MCF 10A (cell line): ENCODE results near the gene MYRF. TPM values are rescaled to one million over a fixed set of nuclear protein-coding genes. Genes with fewer than 3 reads are reported as not detected.

Experiments used
- BruUV-seq: library from RNA; stranded (reverse); fragments of 400-500 nt; replicated peaks from 2 replicates; lab custom pipeline; 2021; lab: Mats Ljungman, UMichigan
- CTCF ChIA-PET: fragments of 300-600 bp; sonication (Branson Sonifier 250); formaldehyde crosslinking; extraction: SDS; loops from one replicate; lab custom pipeline; 2021; ENCODE audit warnings: antibody characterized with exemption, inconsistent platforms; lab: Yijun Ruan, JAX
- POLR2A ChIA-PET: fragments of 300-600, 350-650 bp; sonication (Branson Sonifier 250); formaldehyde crosslinking; extraction: SDS; loops from one replicate; lab custom pipeline; 2020; ENCODE audit warnings: antibody characterized with exemption, inconsistent platforms; lab: Yijun Ruan, JAX
- DNase-seq: peaks from one replicate; pipeline ENCODE4 v3.0.0-alpha.2; 2018; ENCODE audit not compliant: unreplicated experiment
- H3K27ac Mint-ChIP-seq: one replicate; pipeline ENCODE4 v1.8.0; 2022; ENCODE audit warnings: mild to moderate bottlenecking, low read depth, mixed read lengths; ENCODE audit not compliant: unreplicated experiment
- H3K27me3 Mint-ChIP-seq: one replicate; pipeline ENCODE4 v1.8.0; 2022; ENCODE audit warnings: mixed read lengths; ENCODE audit not compliant: insufficient read depth, unreplicated experiment
- H3K36me3 Mint-ChIP-seq: one replicate; pipeline ENCODE4 v1.8.0; 2022; ENCODE audit warnings: mild to moderate bottlenecking, moderate library complexity, mixed read lengths; ENCODE audit not compliant: insufficient read depth, unreplicated experiment
- H3K4me1 Mint-ChIP-seq: one replicate; pipeline ENCODE4 v1.8.0; 2022; ENCODE audit warnings: mixed read lengths; ENCODE audit not compliant: insufficient read depth, unreplicated experiment
- H3K4me3 Mint-ChIP-seq: one replicate; pipeline ENCODE4 v1.8.0; 2022; ENCODE audit warnings: mild to moderate bottlenecking, moderate library complexity, mixed read lengths; ENCODE audit not compliant: unreplicated experiment
- H3K9me3 Mint-ChIP-seq: one replicate; pipeline ENCODE4 v1.8.0; 2022; ENCODE audit warnings: mixed read lengths; ENCODE audit not compliant: unreplicated experiment
- intact Hi-C: fragments of 100-400 bp; cut with micrococcal nuclease; formaldehyde crosslinking; loops from 2 replicates; pipeline ENCODE4 v1.14.1; 2022
- total RNA-seq: library from RNA; stranded (reverse); gene quantifications from 2 replicates; pipeline ENCODE4 v1.2.3, GENCODE V29; 2022
- TF ChIP-seq, protein P1 (sequence below): fragments of 200-600 bp; IDR thresholded peaks from one replicate; pipeline ENCODE4 v1.8.0; 2022; ENCODE audit warnings: antibody characterized with exemption, mild to moderate bottlenecking; ENCODE audit not compliant: unreplicated experiment

Gene MYRF
- total RNA-seq, 1 experiment from 2014 or later, result 0.16 TPM

DNA sequence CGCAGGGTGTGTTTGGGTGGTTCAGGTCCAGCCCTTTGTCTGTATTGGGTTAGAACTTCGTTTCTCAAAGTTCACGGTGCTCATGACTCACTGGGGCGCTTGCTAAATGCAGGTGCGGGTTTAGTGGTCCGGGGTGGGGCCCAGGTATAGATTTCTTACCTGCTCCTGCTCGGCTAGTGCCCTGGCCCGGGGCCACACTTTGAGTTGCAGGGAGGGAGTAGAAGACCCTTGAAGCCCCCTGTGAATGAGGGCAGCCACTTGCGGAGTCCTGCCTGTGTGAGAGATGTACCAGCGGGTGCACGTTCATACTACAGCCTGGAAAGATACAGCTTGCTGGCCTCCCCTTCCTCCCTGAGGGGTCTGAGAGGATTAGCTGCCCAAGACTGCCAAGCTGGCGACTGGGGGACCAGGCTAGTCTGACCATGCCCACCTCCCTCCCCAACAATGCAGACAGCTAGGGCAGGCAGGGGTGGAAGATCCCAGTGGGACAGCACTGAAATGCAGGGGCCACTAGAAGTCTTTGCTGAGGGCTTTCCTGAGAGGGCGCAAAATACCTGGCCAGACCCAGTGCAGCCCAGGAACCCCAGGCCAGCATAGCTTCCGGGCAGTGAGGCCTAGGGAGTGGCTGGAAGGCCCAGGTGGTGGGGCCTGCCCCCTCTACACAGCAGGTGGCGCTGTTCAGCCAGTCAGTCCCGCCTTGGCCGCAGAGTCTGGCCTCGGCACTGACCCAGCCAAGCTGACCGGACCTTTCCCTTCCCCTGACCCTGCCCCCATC, 5.1 kb upstream of the MYRF start:
- intact Hi-C loops, result loop anchor here (1.0 kb wide), 2 partner anchors 29 to 361 kb away; no protein-coding TSS in a partner anchor
- CTCF ChIA-PET, result interaction anchor here (0.6 to 1.9 kb wide), 30 partner anchors 9 to 742 kb away, joined by 3 to 11 read pairs (median 4); no protein-coding TSS in a partner anchor
- Mint-ChIP-seq H3K27me3 (no peaks in the 10 kb centered on the region), H3K4me1 (no peaks in the 10 kb centered on the region), H3K27ac (no peak overlapping the region), H3K4me3 (no peak overlapping the region), H3K36me3 (no peaks in the 10 kb centered on the region), H3K9me3 (no peaks in the 10 kb centered on the region)
- DNase-seq, result peak; percentile 69
- no TSS peak for BruUV-seq
- POLR2A ChIA-PET, result no interaction called here
- TF ChIP-seq, protein P1, sequence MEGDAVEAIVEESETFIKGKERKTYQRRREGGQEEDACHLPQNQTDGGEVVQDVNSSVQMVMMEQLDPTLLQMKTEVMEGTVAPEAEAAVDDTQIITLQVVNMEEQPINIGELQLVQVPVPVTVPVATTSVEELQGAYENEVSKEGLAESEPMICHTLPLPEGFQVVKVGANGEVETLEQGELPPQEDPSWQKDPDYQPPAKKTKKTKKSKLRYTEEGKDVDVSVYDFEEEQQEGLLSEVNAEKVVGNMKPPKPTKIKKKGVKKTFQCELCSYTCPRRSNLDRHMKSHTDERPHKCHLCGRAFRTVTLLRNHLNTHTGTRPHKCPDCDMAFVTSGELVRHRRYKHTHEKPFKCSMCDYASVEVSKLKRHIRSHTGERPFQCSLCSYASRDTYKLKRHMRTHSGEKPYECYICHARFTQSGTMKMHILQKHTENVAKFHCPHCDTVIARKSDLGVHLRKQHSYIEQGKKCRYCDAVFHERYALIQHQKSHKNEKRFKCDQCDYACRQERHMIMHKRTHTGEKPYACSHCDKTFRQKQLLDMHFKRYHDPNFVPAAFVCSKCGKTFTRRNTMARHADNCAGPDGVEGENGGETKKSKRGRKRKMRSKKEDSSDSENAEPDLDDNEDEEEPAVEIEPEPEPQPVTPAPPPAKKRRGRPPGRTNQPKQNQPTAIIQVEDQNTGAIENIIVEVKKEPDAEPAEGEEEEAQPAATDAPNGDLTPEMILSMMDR, result peak; percentile 84

DNA sequence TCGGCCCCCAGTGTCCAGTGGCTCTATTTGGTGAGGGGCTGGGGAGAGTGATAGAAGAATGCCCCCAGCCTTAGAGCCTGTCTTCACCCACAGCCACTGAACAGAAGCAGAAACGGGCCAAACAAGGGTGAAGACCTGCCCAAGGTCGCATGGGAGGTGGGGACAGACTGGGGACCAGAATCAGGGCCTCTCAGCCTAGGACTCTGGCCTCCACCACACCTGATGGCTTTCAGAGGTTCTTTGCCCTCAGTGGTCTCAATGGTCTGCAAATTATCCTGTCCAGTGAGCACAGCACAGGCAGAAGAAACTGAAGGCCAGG, 4.5 kb upstream of the MYRF start:
- no peaks in the 10 kb centered on the region for H3K36me3 Mint-ChIP-seq
- CTCF ChIA-PET, result interaction anchor here (0.6 to 1.9 kb wide), 22 partner anchors 8 to 365 kb away, joined by 3 to 11 read pairs (median 4); no protein-coding TSS in a partner anchor
- peaks cover 2% of the 10 kb centered on the region for H3K4me1 Mint-ChIP-seq
- no peak overlapping the region for H3K4me3 Mint-ChIP-seq
- TF ChIP-seq, protein P1, result no peak
- BruUV-seq, result no TSS peak
- peaks cover 5% of the 10 kb centered on the region for H3K27me3 Mint-ChIP-seq
- no peaks in the 10 kb centered on the region for H3K9me3 Mint-ChIP-seq
- no peak for DNase-seq
- H3K27ac Mint-ChIP-seq, result no peak overlapping the region
- POLR2A ChIA-PET, result no interaction called here
- intact Hi-C loops, result loop anchor here (1.0 kb wide), 2 partner anchors 28 to 360 kb away; no protein-coding TSS in a partner anchor

DNA sequence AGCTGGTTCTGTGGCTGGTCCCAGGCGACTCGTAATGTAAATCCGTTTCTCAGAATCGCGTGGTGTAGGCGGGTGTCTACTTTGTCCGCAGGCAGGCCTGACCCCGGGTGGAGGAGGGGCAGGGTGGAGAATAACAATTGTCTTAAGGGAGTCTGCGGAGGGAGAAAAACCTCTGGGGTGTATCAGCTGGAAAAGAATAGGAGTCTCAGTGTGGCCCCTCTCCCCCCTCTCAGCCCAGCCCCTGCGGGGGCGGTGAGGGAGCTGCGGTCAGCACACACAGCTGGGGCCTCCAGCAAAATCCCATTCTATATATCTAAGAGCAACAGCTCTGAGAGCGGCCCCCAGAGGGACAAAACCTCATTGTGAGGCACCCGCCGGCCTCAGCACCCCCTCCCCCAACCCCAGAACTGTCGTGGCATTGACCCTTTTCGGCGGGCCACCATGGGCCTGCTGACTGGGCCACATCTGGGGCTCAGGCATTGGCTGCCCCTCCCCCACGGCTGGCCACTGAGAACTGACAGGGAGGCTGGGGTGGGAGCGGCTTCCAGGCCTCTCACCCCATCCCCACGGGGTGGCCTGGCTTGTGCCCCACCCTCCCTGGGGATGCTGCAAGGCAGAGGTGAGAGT, 2.7 kb upstream of the MYRF start:
- TF ChIP-seq, protein P1, result no peak
- H3K4me1 Mint-ChIP-seq, result peaks cover 5% of the 10 kb centered on the region
- ChIA-PET POLR2A (interaction anchor here (0.7 kb wide), 1 partner anchor 462 kb away, joined by 3 read pairs; no protein-coding TSS in a partner anchor), CTCF (interaction anchor here (0.5 to 2.4 kb wide), 11 partner anchors 13 to 361 kb away, joined by 3 to 12 read pairs (median 4); no protein-coding TSS in a partner anchor)
- no peaks in the 10 kb centered on the region for H3K9me3 Mint-ChIP-seq
- intact Hi-C loops, result no loop called here
- no peak for DNase-seq
- H3K27me3 Mint-ChIP-seq, result peaks cover 19% of the 10 kb centered on the region
- no peak overlapping the region for H3K4me3 Mint-ChIP-seq
- no peaks in the 10 kb centered on the region for H3K36me3 Mint-ChIP-seq
- BruUV-seq, result no TSS peak
- no peak overlapping the region for H3K27ac Mint-ChIP-seq

DNA sequence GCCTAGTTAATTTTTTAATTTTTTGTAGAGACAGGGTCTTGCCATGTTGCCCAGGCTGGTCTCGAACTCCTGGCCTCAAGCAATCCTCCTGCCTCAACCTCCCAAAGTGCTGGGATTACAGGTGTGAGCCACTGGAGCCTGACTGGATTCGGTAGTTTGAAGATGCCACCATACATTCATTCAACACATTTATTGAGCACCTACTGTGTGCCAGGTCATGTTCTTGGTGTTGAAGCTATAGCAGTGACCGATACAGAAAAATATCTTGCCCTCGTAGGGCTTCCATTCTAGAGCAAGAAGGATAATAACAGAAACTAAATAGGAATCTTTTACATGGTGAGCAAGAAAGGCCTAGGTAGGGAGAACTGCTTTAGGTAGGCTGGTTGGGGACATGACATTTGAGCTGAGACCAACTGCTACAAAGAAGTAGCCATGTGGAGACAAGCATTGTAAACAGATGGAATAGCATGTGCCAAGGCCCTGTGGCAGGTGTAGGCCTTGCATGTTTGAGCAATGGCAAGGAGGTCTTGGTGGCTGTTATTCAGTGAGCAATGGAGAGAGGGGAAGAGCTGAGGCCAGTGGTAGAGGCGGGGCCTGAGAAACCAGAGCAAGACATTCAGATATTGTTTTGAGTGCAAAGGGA, 1.7 kb upstream of the MYRF start:
- TF ChIP-seq, protein P1, result no peak
- Mint-ChIP-seq H3K27me3 (peaks cover 19% of the 10 kb centered on the region), H3K4me3 (no peak overlapping the region), H3K27ac (no peak overlapping the region), H3K9me3 (no peaks in the 10 kb centered on the region), H3K4me1 (peaks cover 5% of the 10 kb centered on the region), H3K36me3 (no peaks in the 10 kb centered on the region)
- ChIA-PET CTCF (interaction anchor here (0.6 to 2.4 kb wide), 7 partner anchors 17 to 1782 kb away, joined by 4 to 12 read pairs (median 4); no protein-coding TSS in a partner anchor), POLR2A (no interaction called here)
- no peak for DNase-seq
- no TSS peak for BruUV-seq
- intact Hi-C loops, result no loop called here
